ENCODE measurements around the gene IQCH. TPM values are rescaled to one million over a fixed set of nuclear protein-coding genes. Genes with fewer than 3 reads are reported as not detected.

The IQCH gene
- total RNA-seq, 1 experiment from 2014 or later, result 1.9 TPM

GRCh38 chr15:67506775-67507747 lies 252.5 kb downstream of the IQCH start:
- ChIA-PET POLR2A (no interaction called here), CTCF (no interaction called here)
- Mint-ChIP-seq H3K27ac (no peak overlapping the region), H3K4me3 (no peak overlapping the region), H3K36me3 (no peaks in the 10 kb centered on the region), H3K4me1 (peaks cover 13% of the 10 kb centered on the region), H3K9me3 (no peaks in the 10 kb centered on the region), H3K27me3 (ENCODE audit: low read depth) (no peaks in the 10 kb centered on the region)
- DNase-seq (ENCODE audit: low spot score), result no peak
- TF ChIP-seq OVOL2 (CRISPR knock-in tag; IDR thresholded peaks at IDR 0.05; ENCODE audit: borderline replicate concordance), result no peak
- TF ChIP-seq ZNF423 (CRISPR knock-in tag; IDR thresholded peaks at IDR 0.05), result no peak
- no peak for TF ChIP-seq FOXP4 (CRISPR knock-in tag; IDR thresholded peaks at IDR 0.05)
- TF ChIP-seq NFATC4 (CRISPR knock-in tag; IDR thresholded peaks at IDR 0.05), result no peak
- no peak for TF ChIP-seq CTCF (IDR thresholded peaks at IDR 0.05)
- no peak; the same call in 1 of the 2 replicates for TF ChIP-seq GABPB1 (CRISPR knock-in tag; IDR thresholded peaks at IDR 0.05)
- no peak for TF ChIP-seq NFE2L1 (CRISPR knock-in tag; IDR thresholded peaks at IDR 0.05)
- TF ChIP-seq ZNF138 (CRISPR knock-in tag; conservative IDR thresholded peaks at IDR 0.05), result no peak
- no peak for TF ChIP-seq FOXJ3 (CRISPR knock-in tag; IDR thresholded peaks at IDR 0.05; ENCODE audit: borderline replicate concordance)
- TF ChIP-seq CREB1 (CRISPR knock-in tag; IDR thresholded peaks at IDR 0.05), result no peak
- no peak for TF ChIP-seq ERG (CRISPR knock-in tag; IDR thresholded peaks at IDR 0.05)
- TF ChIP-seq CREM (CRISPR knock-in tag; IDR thresholded peaks at IDR 0.05), result no peak
- TF ChIP-seq NR2C2 (CRISPR knock-in tag; IDR thresholded peaks at IDR 0.05), result no peak
- no peak for TF ChIP-seq MAX (CRISPR knock-in tag; IDR thresholded peaks at IDR 0.05)
- no peak for TF ChIP-seq ETV6 (CRISPR knock-in tag; IDR thresholded peaks at IDR 0.05)
- TF ChIP-seq TCF7 (CRISPR knock-in tag; IDR thresholded peaks at IDR 0.05; ENCODE audit: low read depth), result no peak
- no peak for TF ChIP-seq IRF2 (CRISPR knock-in tag; IDR thresholded peaks at IDR 0.05; ENCODE audit: borderline replicate concordance, low read depth)
- TF ChIP-seq ZNF281 (CRISPR knock-in tag; IDR thresholded peaks at IDR 0.05), result no peak
- ATAC-seq, result no peak
